Natural killer cell (primary cell): ENCODE data around the gene CCND2. TPM values are rescaled to one million over a fixed set of nuclear protein-coding genes. Genes with fewer than 3 reads are reported as not detected.

Experiments used
- ATAC-seq, 3 donors: fragments of 150-1000 bp in 2 of 3; fragments of 200-7000 bp in 1 of 3; cut with Tn5 transposase; 1 replicate in 1 of 3; 2 replicates in 2 of 3; pipeline ENCODE4 v1.10.0; 2021; ENCODE audit warnings: mild to moderate bottlenecking in 2 of 3, moderate library complexity in 2 of 3
- DNase-seq, 2 donors: peaks; one replicate each; pipeline versions ENCODE4 v3.0.0 to v3.0.0-alpha.2; 2013 to 2021; ENCODE audit warnings: mixed read lengths in 1 of 2
- H3K27ac ChIP-seq: one replicate; pipeline ENCODE4 v1.5.1; 2013; ENCODE audit warnings: mild to moderate bottlenecking, low read length
- H3K27me3 ChIP-seq: one replicate; pipeline ENCODE4 v1.6.1; 2013; ENCODE audit warnings: low read length; ENCODE audit not compliant: control insufficient read depth, insufficient read depth
- H3K36me3 ChIP-seq: one replicate; pipeline ENCODE4 v1.6.1; 2013; ENCODE audit warnings: low read length; ENCODE audit not compliant: control insufficient read depth, insufficient read depth
- H3K4me1 ChIP-seq: one replicate; pipeline ENCODE4 v1.6.1; 2013; ENCODE audit warnings: low read length; ENCODE audit not compliant: control insufficient read depth, insufficient read depth
- H3K4me3 ChIP-seq: one replicate; pipeline ENCODE4 v1.5.1; 2013; ENCODE audit warnings: low read length
- H3K9me3 ChIP-seq: one replicate; pipeline ENCODE4 v1.6.1; 2013; ENCODE audit warnings: low read length; ENCODE audit not compliant: control insufficient read depth, insufficient read depth
- H3K27ac Mint-ChIP-seq, 2 donors: one replicate each; pipeline ENCODE4 v1.8.0; 2022; ENCODE audit warnings: mild to moderate bottlenecking in 2 of 2, mixed read lengths in 2 of 2, moderate library complexity in 1 of 2
- H3K27me3 Mint-ChIP-seq, 2 donors: one replicate each; pipeline ENCODE4 v1.8.0; 2022; ENCODE audit warnings: low read depth in 2 of 2, mixed read lengths in 2 of 2
- H3K36me3 Mint-ChIP-seq: one replicate; pipeline ENCODE4 v1.8.0; 2022; ENCODE audit warnings: mixed read lengths
- H3K4me1 Mint-ChIP-seq, 2 donors: one replicate each; pipeline ENCODE4 v1.8.0; 2022; ENCODE audit warnings: mixed read lengths in 2 of 2
- H3K4me3 Mint-ChIP-seq: one replicate; pipeline ENCODE4 v1.8.0; 2022; ENCODE audit warnings: mild to moderate bottlenecking, moderate library complexity, mixed read lengths
- H3K9me3 Mint-ChIP-seq, 2 donors: one replicate each; pipeline ENCODE4 v1.8.0; 2022; ENCODE audit warnings: mixed read lengths in 2 of 2
- CTCF ChIP-seq: fragments of 200-600 bp; IDR thresholded peaks from one replicate; pipeline ENCODE4 v1.8.0; 2022; ENCODE audit warnings: antibody characterized with exemption
- WGBS: methylation state at CpG from one replicate; pipeline ENCODE4 v1.1.7; 2013; ENCODE audit warnings: missing lambda C conversion rate; ENCODE audit not compliant: insufficient coverage; 5-methylcytosine and 5-hydroxymethylcytosine counted together
- intact Hi-C: fragments of 100-400 bp; cut with micrococcal nuclease; formaldehyde crosslinking; loops from one replicate; pipeline ENCODE4 v1.14.2; 2022
- total RNA-seq, 4 donors: library from RNA; stranded (reverse); fragments of 120-200 nt in 1 of 4; gene quantifications; one replicate each; pipeline versions ENCODE4 v1.2.3 to v1.2.4, GENCODE V29; 2013 to 2022

The CCND2 gene
- total RNA-seq, 3 donors from 2014 or later (not counting 1 experiment from before 2014, with no cell fraction given), result 164 to 247 (median 228) TPM

DNA sequence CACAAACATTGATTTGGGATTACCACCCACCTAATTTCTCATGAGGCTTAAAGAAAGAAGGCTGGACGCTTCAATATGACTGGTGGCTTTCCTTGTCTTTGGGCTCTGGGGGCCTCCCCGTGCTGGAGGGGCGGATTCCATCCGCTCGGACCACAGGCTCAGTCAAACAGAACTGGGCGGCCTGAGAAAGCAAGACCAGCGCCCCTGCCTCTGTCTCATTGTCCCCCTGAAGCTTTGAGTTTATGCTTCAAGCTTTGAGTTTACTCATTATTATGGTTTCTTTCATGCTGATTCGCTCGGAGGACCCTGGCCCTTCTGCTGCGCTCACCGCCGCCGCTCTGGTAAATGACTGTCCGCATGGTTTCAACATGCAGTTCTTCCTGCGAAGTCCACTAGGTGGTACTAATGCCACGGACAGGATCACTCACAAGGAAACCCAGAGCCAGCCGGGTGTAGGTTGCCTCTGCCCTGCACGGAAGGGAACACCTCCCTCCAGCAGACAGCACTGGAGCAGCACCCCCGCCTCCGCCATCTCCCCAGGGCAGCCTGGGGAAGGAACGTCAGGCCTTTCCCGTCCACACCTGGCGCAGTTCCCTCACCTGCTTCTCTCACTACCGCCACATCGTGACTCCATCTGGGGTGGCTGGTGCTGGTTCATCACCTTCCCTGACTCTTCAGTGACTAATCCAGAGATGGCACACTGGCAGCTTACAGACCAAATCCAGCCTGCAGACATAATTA, 34.2 kb downstream of the CCND2 start:
- intact Hi-C loops, result no loop called here
- ATAC-seq (peak in 1 of 3 donors; percentile 21), DNase-seq (peak in 1 of 2 donors; percentile 33)
- H3K27ac Mint-ChIP-seq, result peak overlapping the region in 1 of 2 donors; percentile 46
- H3K4me1 ChIP-seq, result no peaks in the 10 kb centered on the region
- WGBS, result 71% methylated on average over 25 of the region's 25 CpGs
- H3K27me3 ChIP-seq, result no peaks in the 10 kb centered on the region
- no peaks in the 10 kb centered on the region for H3K9me3 ChIP-seq
- no peaks in the 10 kb centered on the region for H3K27me3 Mint-ChIP-seq
- peaks cover 24% of the 10 kb centered on the region for H3K36me3 Mint-ChIP-seq
- no peak overlapping the region for H3K4me3 Mint-ChIP-seq
- H3K9me3 Mint-ChIP-seq, result no peaks in the 10 kb centered on the region
- no peak for TF ChIP-seq CTCF
- H3K36me3 ChIP-seq, result peaks cover 37% of the 10 kb centered on the region
- H3K4me1 Mint-ChIP-seq, result peaks cover 15 to 25% of the 10 kb centered on the region in 2 donors
- no peak overlapping the region for H3K4me3 ChIP-seq
- no peak overlapping the region for H3K27ac ChIP-seq

DNA sequence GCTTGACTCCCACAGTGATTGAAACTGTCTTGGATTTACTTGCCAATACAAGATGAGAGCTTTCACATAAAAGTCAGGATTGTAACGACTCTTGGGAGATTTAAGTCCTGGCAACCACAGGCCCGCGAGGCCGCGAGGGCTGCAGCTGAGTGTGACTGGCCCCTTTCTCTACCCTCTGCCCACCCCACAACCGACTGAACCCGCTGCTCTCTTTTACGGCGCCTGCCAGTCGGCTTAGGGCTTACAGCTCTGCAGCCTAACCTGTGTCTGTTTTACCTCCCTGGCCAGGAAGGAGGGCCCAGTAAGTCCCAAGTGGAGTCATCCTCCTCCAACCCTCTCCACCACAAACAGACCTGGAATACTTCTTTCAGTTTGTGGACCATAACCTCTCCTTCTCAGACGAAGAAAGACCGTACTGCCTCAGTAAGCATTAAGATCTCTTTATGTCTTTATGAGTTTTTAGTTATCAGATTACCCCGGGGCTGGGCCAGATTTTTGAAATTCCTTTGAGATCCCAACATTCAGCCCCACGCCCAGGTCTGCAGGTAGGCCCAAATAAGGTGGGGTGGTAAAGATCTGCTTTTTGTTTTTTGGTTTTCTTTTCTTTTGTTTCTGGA, 34.9 kb downstream of the CCND2 start:
- TF ChIP-seq CTCF, result no peak
- peaks cover 32% of the 10 kb centered on the region for H3K36me3 ChIP-seq
- Mint-ChIP-seq H3K27me3 (no peaks in the 10 kb centered on the region), H3K36me3 (peaks cover 19% of the 10 kb centered on the region), H3K4me1 (peaks cover 12 to 18% of the 10 kb centered on the region in 2 donors), H3K9me3 (no peaks in the 10 kb centered on the region), H3K27ac (peak overlapping the region in 1 of 2 donors; percentile 54), H3K4me3 (no peak overlapping the region)
- no peaks in the 10 kb centered on the region for H3K9me3 ChIP-seq
- ATAC-seq (no peak), DNase-seq (no peak)
- H3K27ac ChIP-seq, result no peak overlapping the region
- intact Hi-C loops, result no loop called here
- no peaks in the 10 kb centered on the region for H3K4me1 ChIP-seq
- no peaks in the 10 kb centered on the region for H3K27me3 ChIP-seq
- 94% methylated on average over 13 of the region's 14 CpGs for WGBS
- H3K4me3 ChIP-seq, result no peak overlapping the region

DNA sequence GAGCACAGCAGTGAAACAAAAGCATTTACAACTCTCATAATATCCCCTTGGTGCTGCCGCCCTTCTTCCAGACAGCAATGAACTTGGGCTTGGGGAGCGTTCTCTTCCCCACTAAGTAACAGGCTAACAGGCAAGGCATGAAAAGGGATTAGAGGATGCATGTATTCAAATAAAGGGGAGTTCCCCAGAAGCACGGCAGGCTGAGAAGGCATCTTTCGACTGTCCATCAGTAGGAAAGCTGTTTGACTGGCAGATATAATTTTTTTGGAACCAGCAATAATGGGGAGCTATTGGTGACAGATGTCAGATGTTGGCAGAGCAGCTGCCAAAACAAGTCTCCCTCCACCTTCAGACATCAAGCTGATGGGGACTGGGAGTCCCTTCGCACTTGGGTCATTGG, 38.2 kb downstream of the CCND2 start:
- Histone ChIP-seq H3K4me1 (no peaks in the 10 kb centered on the region), H3K4me3 (no peak overlapping the region), H3K36me3 (peaks cover 11% of the 10 kb centered on the region), H3K27me3 (no peaks in the 10 kb centered on the region), H3K9me3 (no peaks in the 10 kb centered on the region), H3K27ac (no peak overlapping the region)
- intact Hi-C loops, result no loop called here
- no peak for ATAC-seq
- Mint-ChIP-seq H3K36me3 (peaks cover 5% of the 10 kb centered on the region), H3K27ac (no peak overlapping the region), H3K4me1 (peaks cover 0 to 4% of the 10 kb centered on the region in 2 donors), H3K27me3 (no peaks in the 10 kb centered on the region), H3K9me3 (no peaks in the 10 kb centered on the region), H3K4me3 (no peak overlapping the region)
- no peak for DNase-seq
- TF ChIP-seq CTCF, result no peak
- 97% methylated on average over 5 of the region's 5 CpGs for WGBS
